Measurements from ENCODE around the gene RPL12.

DNA sequence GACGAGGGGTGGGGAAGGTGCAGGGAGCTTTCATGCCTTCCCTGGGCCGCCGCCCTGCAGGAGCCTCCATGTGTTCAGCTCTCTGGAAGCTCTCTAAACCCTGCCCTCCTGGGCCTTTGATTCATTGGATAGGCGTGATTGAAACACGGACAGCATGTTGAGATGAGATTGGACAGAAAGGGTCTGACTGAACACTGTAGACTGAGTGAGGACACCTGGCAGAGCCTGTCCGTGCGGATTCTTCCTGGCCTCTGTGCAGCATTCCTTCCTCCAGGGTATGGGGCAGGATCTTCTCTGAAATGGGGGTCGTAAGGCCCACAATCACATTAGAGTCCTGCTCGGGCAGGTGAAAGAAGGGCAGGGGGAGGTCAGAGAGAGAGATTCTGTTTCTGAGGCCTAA, 12.8 kb downstream of the RPL12 start:
- TF ChIP-seq EZH2phosphoT487 (IDR thresholded peaks at IDR 0.05; ENCODE audit: borderline replicate concordance, low read length) = no peak
- TF ChIP-seq CTCF (IDR thresholded peaks at IDR 0.05; ENCODE audit: low read depth, low read length, poor library complexity, severe bottlenecking) = no peak
